Right lobe of liver (tissue), 4 donors: ENCODE measurements around the gene EDA.

Experiments used
- CTCF ChIP-seq, 4 donors: fragments of 200-600 bp in 3 of 4; fragments of 450-650 bp in 1 of 4; IDR thresholded peaks; one replicate each; pipeline versions ENCODE4 v1.5.1 to v1.8.0; 2016 to 2022; ENCODE audit warnings: antibody characterized with exemption in 4 of 4, mild to moderate bottlenecking in 2 of 4
- POLR2A ChIP-seq: fragments of 450-650 bp; IDR thresholded peaks from one replicate; pipeline ENCODE4 v1.6.1; 2017; ENCODE audit warnings: antibody characterized with exemption, mild to moderate bottlenecking
- donor health status: DM: no; HTN: no; CAD: no.
- donor health status: DM: no; HTN: no; CAD: no.
- donor health status: DM: no; HTN: yes; CAD: no.

GRCh38 chrX:69741721-69742120 is 125.8 kb downstream of the EDA start:
- TF ChIP-seq CTCF (IDR thresholded peaks at IDR 0.05) (no peak), POLR2A (no peak)
